OCI-LY7 (cell line): ENCODE data around the gene KIAA1958. TPM values are rescaled to one million over a fixed set of nuclear protein-coding genes. Genes with fewer than 3 reads are reported as not detected.

Experiments
- BruUV-seq: library from RNA; stranded (reverse); fragments of 400-500 nt; replicated peaks from 2 replicates; lab custom pipeline; 2021; lab: Mats Ljungman, UMichigan
- CTCF ChIA-PET: fragments of 300-600 bp; sonication (Branson Sonifier 250); formaldehyde crosslinking; loops from one replicate; lab custom pipeline; 2022; ENCODE audit warnings: antibody characterized with exemption; ENCODE audit not compliant: unreplicated experiment; lab: Charles Lee
- POLR2A ChIA-PET: fragments of 300-600 bp; sonication (Branson Sonifier 250); formaldehyde crosslinking; loops from one replicate; lab custom pipeline; 2022; ENCODE audit warnings: antibody characterized with exemption; lab: Charles Lee
- DNase-seq: peaks from one replicate; pipeline ENCODE4 v3.0.0-alpha.2; 2015; ENCODE audit warnings: low spot score
- H2AFZ ChIP-seq: fragments of 200-600 bp; sonication (generic), shearing (Covaris generic); 2 replicates; pipeline ENCODE4 v1.6.1; 2014; ENCODE audit warnings: mild to moderate bottlenecking, antibody characterized with exemption, low read length, moderate library complexity
- H3K27ac ChIP-seq: fragments of 200-600 bp; sonication (generic); 2 replicates; pipeline ENCODE4 v1.5.1; 2014; ENCODE audit warnings: mixed run types, low read depth, mild to moderate bottlenecking, moderate library complexity, low read length, inconsistent platforms; ENCODE audit not compliant: poor library complexity, severe bottlenecking
- H3K36me3 ChIP-seq: fragments of 200-600 bp; sonication (generic); 2 replicates; pipeline ENCODE4 v1.6.1; 2014; ENCODE audit warnings: mild to moderate bottlenecking, antibody characterized with exemption, low read length, moderate library complexity, mixed read lengths; ENCODE audit not compliant: insufficient read depth
- H3K4me1 ChIP-seq: fragments of 200-600 bp; sonication (generic); 2 replicates; pipeline ENCODE4 v1.5.1; 2014; ENCODE audit warnings: mild to moderate bottlenecking, low read length; ENCODE audit not compliant: insufficient read depth, poor library complexity, severe bottlenecking
- H3K4me2 ChIP-seq: fragments of 200-600 bp; sonication (generic); 2 replicates; pipeline ENCODE4 v1.6.1; 2014; ENCODE audit warnings: mild to moderate bottlenecking, low read length
- H3K4me3 ChIP-seq: fragments of 200-600 bp; sonication (generic); 2 replicates; pipeline ENCODE4 v1.5.1; 2014; ENCODE audit warnings: mild to moderate bottlenecking, low read depth, low read length; ENCODE audit not compliant: poor library complexity, severe bottlenecking
- H3K79me2 ChIP-seq: fragments of 200-600 bp; sonication (generic); 2 replicates; pipeline ENCODE4 v1.6.1; 2016; ENCODE audit warnings: low read depth, mild to moderate bottlenecking, low read length, moderate library complexity, mixed read lengths; ENCODE audit not compliant: insufficient read depth
- H3K9me2 ChIP-seq: fragments of 200-600 bp; sonication (generic); 2 replicates; pipeline ENCODE4 v1.6.1; 2016; ENCODE audit warnings: mild to moderate bottlenecking, low read length, mixed read lengths; ENCODE audit not compliant: insufficient read depth
- H3K9me3 ChIP-seq: fragments of 200-600 bp; sonication (generic); 2 replicates; pipeline ENCODE4 v1.6.1; 2014; ENCODE audit warnings: mild to moderate bottlenecking, mixed run types, low read length, mixed read lengths
- H4K20me1 ChIP-seq: fragments of 200-600 bp; sonication (generic); 2 replicates; pipeline ENCODE4 v1.6.1; 2014; ENCODE audit warnings: mild to moderate bottlenecking, antibody characterized with exemption, low read length, moderate library complexity, mixed read lengths; ENCODE audit not compliant: insufficient read depth
- CTCF ChIP-seq: fragments of 200-600 bp; sonication (generic); conservative IDR thresholded peaks from 2 replicates; pipeline ENCODE4 v1.5.1; 2014; ENCODE audit warnings: mild to moderate bottlenecking, antibody characterized with exemption, low read length, moderate library complexity, mixed read lengths
- EZH2phosphoT487 ChIP-seq: fragments of 200-600 bp; sonication (generic); IDR thresholded peaks from 2 replicates; pipeline ENCODE4 v1.6.1; 2018; ENCODE audit warnings: low read depth, borderline replicate concordance, mild to moderate bottlenecking, mixed run types, antibody characterized with exemption, low read length, moderate library complexity, mixed read lengths
- intact Hi-C: fragments of 100-400 bp; cut with micrococcal nuclease; formaldehyde crosslinking; loops from one replicate; pipeline ENCODE4 v1.10.0; 2022; ENCODE audit not compliant: unreplicated experiment
- total RNA-seq, 2 experiments: library from RNA; depleted of rRNA in 1 of 2; stranded (reverse); fragments of >200 nt in 1 of 2; shearing (Covaris generic) in 1 of 2; gene quantifications; 2 replicates each; pipeline ENCODE4 v1.2.3, GENCODE V29; 2014 to 2022

Gene KIAA1958
- total RNA-seq, 2 experiments from 2014 or later: 15.4 to 19.8 TPM

- Histone ChIP-seq H3K36me3 (peaks cover 61% of the 10 kb centered on the region), H3K4me2 (no peak overlapping the region), H2AFZ (no peak overlapping the region), H3K4me1 (peaks cover 10% of the 10 kb centered on the region), H3K9me2 (no peaks in the 10 kb centered on the region), H3K9me3 (peaks cover 4% of the 10 kb centered on the region; the same call in 1 of the 2 replicates), H3K27ac (no peak overlapping the region), H3K4me3 (no peak overlapping the region), H3K79me2 (peaks cover 90% of the 10 kb centered on the region), H4K20me1 (peaks cover 3% of the 10 kb centered on the region; the same call in 1 of the 2 replicates)
- CTCF ChIA-PET: no interaction called here
- no TSS peak for BruUV-seq
- TF ChIP-seq CTCF (no peak), EZH2phosphoT487 (no peak)
- POLR2A ChIA-PET: interaction anchor here (0.6 kb wide), 1 partner anchor 24 kb away, joined by 3 read pairs; no protein-coding TSS in a partner anchor
- DNase-seq: no peak
- intact Hi-C loops: loop anchor here (10.0 kb wide), 1 partner anchor 818 kb away; the partner anchor contains the start of gene UGCG
Observed at GRCh38 chr9:112712678-112713077, 226.1 kb downstream of the KIAA1958 start.

GRCh38 chr9:112717661-112718331 is 231.2 kb downstream of the KIAA1958 start, which contains the start of gene INIP:
TSS of gene INIP (minus strand) at chr9:112718117. CDS start at chr9:112716485, 1,632 bp downstream.
- H3K79me2 ChIP-seq: peaks cover 45% of the 10 kb centered on the region
- DNase-seq: peak; percentile 99
- TSS peak; percentile 90 for BruUV-seq
- CTCF ChIA-PET: interaction anchor here (0.6 to 2.1 kb wide), 4 partner anchors 11 to 231 kb away, joined by 3 to 6 read pairs (median 4); partner anchors contain the start of gene KIAA1958
- peak within 1 kb of the TSS; percentile 83 for H3K27ac ChIP-seq
- POLR2A ChIA-PET: interaction anchor here (0.6 to 3.4 kb wide), 23 partner anchors 9 to 1472 kb away, joined by 3 to 30 read pairs (median 4); partner anchors contain the start of genes HSDL2 and SNX30
- no peaks in the 10 kb centered on the region for H4K20me1 ChIP-seq
- H2AFZ ChIP-seq: peak within 1 kb of the TSS; percentile 70; the same call in 1 of the 2 replicates
- H3K4me3 ChIP-seq: peak within 1 kb of the TSS; percentile 86
- H3K36me3 ChIP-seq: peaks cover 23% of the 10 kb centered on the region
- H3K9me3 ChIP-seq: no peaks in the 10 kb centered on the region; the same call in 1 of the 2 replicates
- TF ChIP-seq CTCF (peak; percentile 59), EZH2phosphoT487 (no peak)
- peaks cover 16% of the 10 kb centered on the region for H3K4me1 ChIP-seq
- intact Hi-C loops: loop anchor here (1.0 to 10.0 kb wide), 7 partner anchors 34 to 823 kb away; partner anchors contain the start of genes HSDL2, KIAA1958, PTBP3 and UGCG
- no peaks in the 10 kb centered on the region for H3K9me2 ChIP-seq
- H3K4me2 ChIP-seq: peak within 1 kb of the TSS; percentile 84

Other genes starting within 250 kb of the KIAA1958 start
- gene PTBP3, start 153.2 kb upstream of the KIAA1958 start, total RNA-seq (2014; rRNA removed; shearing (Covaris generic)): 33.2 and 38.1 TPM in 2 replicates
- 98.2 and 129 TPM in 2 replicates for gene PTBP3, start 153.2 kb upstream of the KIAA1958 start, total RNA-seq (2022)
- 10.0 and 12.7 TPM in 2 replicates for gene HSDL2, start 106.7 kb upstream of the KIAA1958 start, total RNA-seq (2014; rRNA removed; shearing (Covaris generic))
- gene HSDL2, start 106.7 kb upstream of the KIAA1958 start, total RNA-seq (2022): 16.6 and 17.1 TPM in 2 replicates
- 23.2 and 27.0 TPM in 2 replicates for gene INIP, start 231.3 kb downstream of the KIAA1958 start, total RNA-seq (2014; rRNA removed; shearing (Covaris generic))
- 34.4 and 34.5 TPM in 2 replicates for gene INIP, start 231.3 kb downstream of the KIAA1958 start, total RNA-seq (2022)